GM18951 (cell line): Measurements from ENCODE around the gene SH3D19.
"Not testable (repeated sequence)": the region's sequence is repeated elsewhere in the genome, so short reads cannot be mapped to it uniquely, and the experiment has no call there.

Experiments used
- POLR2A ChIP-seq: IDR thresholded peaks from 4 replicates; pipeline ENCODE4 v1.6.1; 2011; ENCODE audit warnings: mild to moderate bottlenecking; ENCODE audit not compliant: insufficient read length, insufficient read depth; ENCODE audit errors: extremely low read depth
- in situ Hi-C: fragments of 300-500 bp; cut with MboI; formaldehyde crosslinking; loops from one replicate; pipeline ENCODE4 v1.12.0; 2022; ENCODE audit warnings: low sequenced_read_pairs, mixed read lengths, inconsistent platforms; ENCODE audit not compliant: unreplicated experiment

SH3D19 gene

DNA sequence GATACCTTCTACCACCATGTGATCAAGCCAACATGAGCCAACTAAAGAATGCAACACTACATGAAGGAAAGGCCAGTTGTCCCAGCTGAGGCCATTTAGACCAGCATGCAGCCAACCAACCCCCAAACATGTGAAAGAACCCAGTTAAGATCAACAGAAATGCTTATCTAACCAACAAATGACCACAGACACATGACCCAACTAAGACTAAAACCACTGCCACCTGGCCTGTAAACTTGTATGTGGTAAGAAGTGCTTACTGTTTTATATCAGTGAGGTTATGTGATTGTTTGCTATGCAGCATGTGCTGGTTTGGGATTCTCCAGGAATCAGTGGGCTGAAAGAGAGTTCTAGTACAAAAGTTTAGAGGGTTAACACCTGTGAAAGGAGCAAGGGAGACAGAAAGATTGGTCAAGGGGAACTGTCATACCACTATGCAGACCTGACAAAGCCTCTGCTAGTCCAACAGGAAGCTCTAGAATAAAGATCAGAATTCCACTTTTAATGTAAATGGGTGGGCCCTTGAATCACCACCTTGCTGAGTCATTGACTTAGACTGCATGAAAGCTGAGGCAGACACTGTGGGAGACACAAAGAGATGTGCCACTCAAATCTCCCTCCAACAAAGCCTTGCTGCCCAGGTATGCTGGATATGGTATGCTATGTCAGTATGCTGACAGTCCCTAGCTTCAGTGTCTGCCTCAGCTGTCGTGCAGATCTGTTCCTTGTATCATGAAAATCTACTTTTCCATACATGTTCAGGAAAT, 6.1 kb upstream of the SH3D19 start:
- in situ Hi-C loops, result no loop called here
- no peak for TF ChIP-seq POLR2A

DNA sequence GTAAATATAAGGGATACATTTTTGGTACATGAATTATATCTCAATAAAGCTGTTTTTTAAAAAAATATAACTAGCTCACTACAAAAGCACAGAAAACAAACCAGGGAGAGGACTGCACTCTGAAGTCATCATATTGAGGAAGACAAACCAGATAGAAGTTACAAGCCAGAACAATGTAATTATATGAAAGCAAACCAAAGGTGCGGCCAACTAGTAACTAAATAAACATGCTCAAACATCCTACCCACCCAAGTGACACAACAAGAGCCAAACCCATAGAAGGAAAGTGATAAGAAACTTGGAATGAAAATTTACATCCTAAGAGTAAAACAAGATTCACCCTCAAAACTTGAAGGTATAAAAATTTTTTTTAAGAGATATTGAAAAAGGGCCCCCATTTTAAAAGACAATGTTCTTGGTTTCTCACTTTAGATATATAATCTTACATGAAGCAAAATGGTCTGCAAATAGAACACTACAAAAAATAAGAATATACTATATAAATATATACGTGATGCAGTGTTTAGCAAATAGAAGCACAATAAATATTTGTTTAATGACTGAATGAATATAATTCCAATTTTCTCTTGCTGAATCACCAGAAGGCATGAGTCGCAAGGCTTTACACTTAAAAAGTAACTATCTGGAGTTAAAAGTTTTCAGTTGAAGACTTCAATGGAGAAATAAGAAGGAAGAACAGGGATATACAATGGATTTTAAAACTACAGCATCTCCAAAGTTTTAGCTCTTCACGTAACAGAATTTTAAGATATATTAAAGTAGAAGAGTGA, 4.0 kb upstream of the SH3D19 start:
- in situ Hi-C loops, result no loop called here
- no peak for TF ChIP-seq POLR2A

DNA sequence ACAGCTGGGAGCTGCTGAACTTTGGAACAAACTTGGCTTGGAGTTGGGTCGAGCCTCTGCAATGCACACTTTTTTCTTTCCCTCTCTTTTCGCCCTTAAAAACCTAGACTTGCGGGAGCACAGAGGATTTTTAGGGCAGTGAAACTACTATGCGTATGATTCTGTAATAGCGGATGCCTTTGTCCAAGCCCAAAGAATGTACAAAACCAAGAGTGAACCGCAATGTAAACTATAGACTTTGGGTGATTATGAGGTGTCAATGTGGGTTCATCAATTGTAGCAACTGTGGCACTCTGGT, 493 bp upstream of the SH3D19 start:
- TF ChIP-seq POLR2A, result no peak
- in situ Hi-C loops, result no loop called here

DNA sequence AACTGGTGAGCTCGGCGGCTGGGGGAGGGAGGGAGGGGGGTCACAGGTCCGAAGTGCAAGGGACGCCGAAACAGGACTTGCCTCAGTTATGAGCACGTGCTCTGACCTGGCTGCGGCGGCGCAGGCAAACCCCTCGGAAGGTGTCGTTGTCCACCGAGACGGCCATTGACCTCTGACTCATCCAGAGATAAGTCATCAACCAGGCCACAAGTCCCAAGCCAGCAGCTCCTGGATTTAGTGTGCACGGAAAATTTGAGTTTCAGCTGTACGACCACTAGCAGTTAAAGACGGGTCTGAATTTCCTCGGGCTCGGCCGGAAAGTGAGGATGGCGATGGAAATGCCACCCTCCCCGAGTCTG, 674 bp downstream of the SH3D19 start:
- no peak for TF ChIP-seq POLR2A
- in situ Hi-C loops, result no loop called here

DNA sequence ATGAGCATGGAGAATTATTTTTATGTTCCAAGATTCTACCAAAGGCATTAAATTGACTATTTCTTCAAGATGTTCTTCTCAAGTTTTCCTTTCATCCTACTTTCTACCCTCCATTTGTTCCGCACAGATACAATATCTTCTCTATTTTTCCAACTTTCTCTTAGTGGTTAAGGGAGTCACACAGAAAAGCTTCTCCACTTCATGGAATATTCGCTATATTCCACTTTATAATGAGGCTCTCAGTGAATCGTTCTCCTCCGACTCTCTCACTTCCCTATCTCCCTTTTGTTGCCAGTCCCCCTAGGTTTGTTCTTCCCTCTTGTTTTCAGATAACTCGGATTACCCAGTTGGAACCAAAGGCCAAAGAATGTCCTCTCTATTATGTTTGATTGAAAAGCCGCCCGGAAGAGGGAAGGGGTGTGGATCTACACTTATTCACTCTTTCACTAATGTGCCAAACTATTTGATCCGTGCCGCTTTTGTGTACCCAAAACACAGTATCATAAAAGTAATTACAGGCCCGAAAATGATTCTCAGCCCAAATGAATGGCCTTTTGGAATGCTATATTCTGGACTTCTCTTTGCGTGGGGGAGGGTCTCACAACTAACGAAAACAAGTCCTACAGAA, 1.2 kb downstream of the SH3D19 start:
- in situ Hi-C loops, result no loop called here

DNA sequence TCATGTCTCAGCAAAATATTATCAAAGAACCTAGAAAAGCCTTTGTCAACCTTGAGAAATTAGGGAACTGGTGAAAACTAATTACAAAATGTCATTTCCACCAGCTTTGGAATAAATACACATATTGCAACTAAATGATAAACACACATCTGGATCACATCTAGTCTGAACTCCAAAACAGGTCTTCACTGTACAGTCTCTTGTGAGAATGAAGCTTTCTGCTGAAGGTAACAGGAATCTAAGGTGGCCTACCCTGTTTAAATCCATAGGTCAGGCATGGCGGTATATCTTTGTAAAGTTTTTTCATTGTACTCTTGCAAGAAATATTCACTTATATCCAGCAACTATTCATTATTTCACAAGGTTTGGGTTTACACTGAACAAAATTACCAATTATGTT, 1.7 kb downstream of the SH3D19 start:
- in situ Hi-C loops, result no loop called here
- TF ChIP-seq POLR2A, result no peak

More for the DNA sequence above, 1.2 kb downstream of the SH3D19 start:
- no peak for TF ChIP-seq POLR2A

DNA sequence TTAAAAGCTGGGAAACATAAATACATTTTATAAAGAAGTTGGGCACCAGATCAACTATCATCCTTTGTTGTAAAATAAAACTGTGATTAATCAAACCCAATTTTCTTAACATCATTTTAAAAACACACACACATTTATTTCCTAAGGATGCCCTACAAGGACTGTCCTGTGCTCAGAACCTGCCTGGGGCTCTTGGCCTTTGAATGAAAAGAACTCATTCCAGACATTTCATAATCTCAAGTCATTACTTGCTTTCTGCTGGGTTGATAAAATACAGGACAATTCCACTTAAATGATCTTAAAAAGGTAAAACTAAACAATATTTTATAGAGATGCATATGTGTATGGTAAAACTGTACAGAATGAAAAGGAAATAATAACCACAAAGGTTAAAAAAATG, 2.8 kb downstream of the SH3D19 start:
- in situ Hi-C loops, result no loop called here
- TF ChIP-seq POLR2A, result no peak

DNA sequence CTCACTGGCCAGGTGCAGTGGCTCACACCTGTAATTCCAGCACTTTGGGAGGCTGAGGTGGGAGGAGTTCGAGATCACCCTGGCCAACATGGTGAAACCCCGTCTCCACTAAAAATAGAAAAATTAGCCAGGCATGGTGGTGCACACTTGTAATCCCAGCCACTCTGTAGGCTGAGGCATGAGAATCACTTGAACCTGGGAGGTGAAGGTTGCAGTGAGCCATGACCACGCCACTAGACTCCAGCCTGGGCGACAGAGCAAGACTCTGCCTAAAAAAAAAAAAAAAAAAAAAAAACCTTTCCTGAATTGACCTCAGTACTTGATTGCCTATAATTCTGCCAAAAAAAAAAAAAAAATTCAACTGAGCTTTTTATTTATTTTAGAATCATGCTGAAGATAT, 3.2 kb downstream of the SH3D19 start:
- in situ Hi-C loops, result not testable (repeated sequence)

DNA sequence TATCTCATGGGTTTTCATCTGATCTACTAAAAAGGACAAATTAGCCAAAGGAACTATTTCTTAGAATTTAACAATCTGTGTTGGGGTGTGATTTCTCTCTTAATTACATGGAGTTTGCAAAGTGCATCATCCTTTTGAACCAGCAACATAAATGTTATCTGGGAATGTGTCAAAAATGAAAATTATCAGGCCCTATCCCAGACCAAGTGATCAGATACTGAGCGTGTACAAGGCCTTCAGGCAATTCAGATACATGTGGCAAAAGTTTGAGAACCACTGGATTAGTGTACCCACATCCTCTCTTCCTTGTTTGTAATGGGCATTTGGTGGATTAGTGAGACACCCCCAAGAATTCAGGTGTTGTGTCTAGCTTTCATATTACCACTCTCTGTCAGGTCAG, 3.8 kb downstream of the SH3D19 start:
- in situ Hi-C loops, result no loop called here
- TF ChIP-seq POLR2A, result no peak

DNA sequence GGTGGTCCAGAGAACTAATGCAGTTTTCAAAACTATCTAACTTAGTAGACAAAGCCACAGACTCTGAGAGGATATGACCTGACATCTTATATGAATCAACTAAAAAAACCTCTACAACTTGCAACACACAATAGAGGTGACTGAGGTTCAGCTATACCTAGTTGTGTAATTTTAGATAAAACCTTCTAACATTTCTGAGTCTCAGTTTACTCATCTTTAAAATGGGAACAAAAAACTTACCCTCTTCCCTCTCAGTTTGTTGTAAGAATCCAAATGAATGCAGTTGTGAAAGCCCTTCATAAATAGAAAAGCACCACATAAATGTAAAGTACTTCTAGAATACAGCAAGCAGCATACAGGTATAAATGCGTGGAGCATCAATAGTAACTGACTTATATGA, 5.9 kb downstream of the SH3D19 start:
- in situ Hi-C loops, result no loop called here
- no peak for TF ChIP-seq POLR2A

DNA sequence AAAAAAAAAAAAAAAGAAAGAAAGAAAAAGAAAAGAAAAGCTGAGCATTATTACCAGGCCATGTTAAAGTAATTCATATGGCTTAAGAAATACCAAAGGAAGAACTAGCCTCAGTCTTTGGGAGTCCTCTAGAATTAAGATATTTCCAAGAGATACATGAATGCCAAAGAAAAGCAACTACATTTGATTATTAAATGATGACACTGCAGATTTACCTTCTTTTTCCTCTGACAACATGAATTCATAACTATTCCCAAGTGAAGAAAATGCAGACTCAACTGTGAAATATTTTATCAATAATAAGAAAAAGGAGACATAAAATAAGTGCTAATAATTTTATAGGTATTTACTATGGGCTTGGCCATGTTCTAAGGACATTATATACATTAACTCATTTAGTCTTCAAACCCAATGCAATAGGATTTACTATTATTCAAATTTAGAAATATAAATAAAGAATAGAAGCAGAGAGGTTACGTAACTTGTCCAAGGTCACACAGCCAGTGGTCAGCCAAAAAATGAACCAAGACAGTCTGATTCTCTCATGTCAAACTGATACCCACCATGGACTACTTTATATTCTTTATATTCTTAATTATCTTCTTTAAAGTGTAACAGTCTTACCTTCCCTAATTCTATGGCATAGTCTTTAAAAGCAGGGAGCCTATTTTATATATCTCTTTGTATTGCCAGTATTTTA, 6.9 kb downstream of the SH3D19 start:
- in situ Hi-C loops, result no loop called here
- TF ChIP-seq POLR2A, result no peak

DNA sequence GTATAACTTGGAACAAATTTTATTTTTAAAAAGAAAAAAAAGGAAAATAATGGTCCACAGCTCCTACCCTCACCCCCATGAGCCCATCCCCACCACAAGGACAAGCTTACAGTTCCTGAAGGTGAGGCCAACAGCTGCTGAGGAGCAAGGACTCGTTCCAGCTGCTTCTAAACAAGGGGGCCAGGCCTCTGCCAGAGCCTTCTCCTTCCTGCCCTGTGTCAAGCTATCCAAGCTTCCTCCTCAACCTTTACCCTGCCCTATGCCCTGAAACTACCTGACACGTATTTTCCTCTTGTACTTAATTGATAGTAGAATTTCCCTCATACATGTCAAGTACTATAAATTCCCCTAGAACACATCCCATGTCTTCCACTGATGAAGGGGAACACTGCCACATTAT, 8.8 kb downstream of the SH3D19 start:
- TF ChIP-seq POLR2A, result no peak
- in situ Hi-C loops, result no loop called here

DNA sequence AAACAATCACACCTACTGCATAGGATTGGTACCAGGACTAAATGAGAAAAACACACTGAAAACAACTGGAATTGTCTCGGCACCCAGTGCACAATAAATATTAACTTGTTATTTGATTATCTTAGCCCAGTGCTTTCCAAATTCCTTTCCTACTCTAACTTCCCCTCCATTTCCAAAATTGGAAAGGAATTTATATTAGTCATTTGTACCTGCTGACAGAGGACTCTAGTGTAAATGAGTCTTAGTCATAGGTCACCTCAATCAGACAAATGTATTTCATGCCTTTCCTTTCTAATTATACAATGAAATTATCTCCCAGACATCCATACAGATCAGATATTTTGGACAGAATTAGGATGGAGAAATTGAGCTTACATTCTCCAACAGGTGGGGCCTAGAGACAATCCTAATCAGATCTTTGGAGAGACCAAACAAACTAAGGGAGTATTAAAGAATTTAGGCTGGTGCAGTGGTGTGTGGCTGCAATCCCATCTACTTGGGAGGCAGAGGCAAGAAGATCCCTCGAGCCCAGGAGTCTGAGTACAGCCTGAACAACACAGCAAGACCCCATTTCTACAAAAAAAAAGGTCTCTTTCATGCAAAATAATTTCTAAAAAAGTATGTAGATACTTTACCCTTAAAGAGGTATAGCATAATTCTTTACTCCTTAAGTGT, 10.1 kb downstream of the SH3D19 start:
- in situ Hi-C loops, result no loop called here
- TF ChIP-seq POLR2A, result no peak

DNA sequence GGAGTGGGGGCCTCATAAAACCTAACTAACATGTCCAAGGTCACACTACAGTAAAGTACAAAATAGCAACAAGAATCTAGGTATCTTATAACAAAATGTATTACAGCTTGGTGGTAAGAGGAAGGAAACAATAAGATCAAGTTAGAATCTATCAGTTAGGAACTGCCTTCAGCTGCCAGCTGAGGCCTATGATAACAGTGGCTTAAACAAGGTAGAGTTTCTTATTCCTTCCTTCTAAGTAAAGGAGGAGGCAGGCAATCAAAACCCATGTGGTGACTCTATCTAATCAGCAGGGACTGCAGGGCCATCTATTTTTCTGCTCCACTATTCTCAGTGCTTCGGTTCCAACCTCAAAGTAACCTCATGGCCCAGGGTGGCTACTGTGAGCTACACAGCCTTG, 10.9 kb downstream of the SH3D19 start:
- TF ChIP-seq POLR2A, result no peak
- in situ Hi-C loops, result no loop called here

DNA sequence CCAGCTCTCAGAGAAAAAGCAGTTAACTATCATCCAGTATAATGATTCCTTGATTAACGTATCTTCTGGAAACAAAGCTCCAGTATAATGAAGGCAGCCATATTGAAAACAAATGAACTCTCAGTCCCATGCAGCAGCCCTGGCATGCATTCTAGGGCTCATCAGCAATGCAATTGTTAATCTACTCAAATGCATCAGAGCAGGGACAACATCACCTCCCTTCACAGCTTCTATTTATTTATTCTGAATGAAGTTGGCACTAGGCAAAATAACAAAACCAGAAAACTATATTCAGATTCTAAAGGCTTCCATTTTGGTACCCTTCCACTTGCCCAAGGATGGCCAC, 11.4 kb downstream of the SH3D19 start:
- TF ChIP-seq POLR2A, result no peak
- in situ Hi-C loops, result no loop called here
